Liver (tissue), 9 donors: Measurements from ENCODE around the gene SPZ1. TPM values are rescaled to one million over a fixed set of nuclear protein-coding genes. Genes with fewer than 3 reads are reported as not detected.

Experiments used
- DNase-seq: peaks from one replicate; pipeline ENCODE4 v3.0.0-alpha.2; 2017; ENCODE audit warnings: low spot score
- H3K27ac ChIP-seq, 2 donors: one replicate each; pipeline ENCODE4 v1.7.0; 2013; ENCODE audit warnings: inconsistent platforms in 2 of 2, low read length in 2 of 2, control low read depth in 1 of 2, low read depth in 1 of 2, mild to moderate bottlenecking in 1 of 2
- H3K27me3 ChIP-seq, 4 donors: one replicate each; pipeline versions ENCODE4 v1.6.1 to v1.7.0; 2013; ENCODE audit warnings: low read length in 3 of 4, inconsistent platforms in 1 of 4, mild to moderate bottlenecking in 1 of 4, moderate library complexity in 1 of 4; ENCODE audit not compliant: control insufficient read depth in 4 of 4, insufficient read depth in 4 of 4
- H3K36me3 ChIP-seq, 4 donors: one replicate each; pipeline versions ENCODE4 v1.6.1 to v1.7.0; 2013; ENCODE audit warnings: low read length in 3 of 4, mild to moderate bottlenecking in 3 of 4, low read depth in 1 of 4, moderate library complexity in 1 of 4; ENCODE audit not compliant: control insufficient read depth in 4 of 4, insufficient read depth in 3 of 4
- H3K4me1 ChIP-seq, 4 donors: one replicate each; pipeline versions ENCODE4 v1.6.1 to v1.7.0; 2013; ENCODE audit warnings: low read length in 3 of 4, mild to moderate bottlenecking in 3 of 4, moderate library complexity in 1 of 4; ENCODE audit not compliant: control insufficient read depth in 4 of 4, insufficient read depth in 4 of 4
- H3K4me3 ChIP-seq, 3 donors: one replicate each; pipeline versions ENCODE4 v1.6.1 to v1.7.0; 2013; ENCODE audit warnings: low read length in 3 of 3, control low read depth in 1 of 3, low read depth in 1 of 3, mild to moderate bottlenecking in 1 of 3
- H3K9ac ChIP-seq, 2 donors: one replicate each; pipeline ENCODE4 v1.7.0; 2013; ENCODE audit warnings: low read length in 2 of 2, mild to moderate bottlenecking in 2 of 2, moderate library complexity in 2 of 2, control low read depth in 1 of 2, low read depth in 1 of 2
- H3K9me3 ChIP-seq, 4 donors: one replicate each; pipeline versions ENCODE4 v1.6.1 to v1.7.0; 2013; ENCODE audit warnings: low read length in 3 of 4; ENCODE audit not compliant: control insufficient read depth in 4 of 4
- ATF3 ChIP-seq: IDR thresholded peaks from 2 replicates; pipeline ENCODE4 v1.6.1; 2016; ENCODE audit warnings: antibody characterized with exemption
- CTCF ChIP-seq: fragments of 150-350 bp; IDR thresholded peaks from 2 replicates; pipeline ENCODE4 v1.5.1; 2017; ENCODE audit warnings: improper control_type of control experiment, low read depth, low read length; ENCODE audit not compliant: missing input control
- EGR1 ChIP-seq, 2 donors: IDR thresholded peaks; 2 replicates each; pipeline ENCODE4 v1.6.1; 2016 to 2018; ENCODE audit warnings: antibody characterized with exemption in 2 of 2, low read depth in 2 of 2
- FOXA1 ChIP-seq: IDR thresholded peaks from 2 replicates; pipeline ENCODE4 v1.6.1; 2016; ENCODE audit warnings: antibody characterized with exemption
- FOXA2 ChIP-seq: IDR thresholded peaks from 2 replicates; pipeline ENCODE4 v1.6.1; 2016; ENCODE audit warnings: antibody characterized with exemption
- GABPA ChIP-seq, 2 donors: IDR thresholded peaks in 1 of 2; conservative IDR thresholded peaks in 1 of 2; 2 replicates each; pipeline ENCODE4 v1.6.1; 2016; ENCODE audit warnings: antibody characterized with exemption in 2 of 2, mild to moderate bottlenecking in 1 of 2, moderate library complexity in 1 of 2
- HNF4A ChIP-seq, 2 donors: conservative IDR thresholded peaks; 2 replicates each; pipeline ENCODE4 v1.6.1; 2016; ENCODE audit warnings: antibody characterized with exemption in 2 of 2, mild to moderate bottlenecking in 2 of 2
- HNF4G ChIP-seq: IDR thresholded peaks from 2 replicates; pipeline ENCODE4 v1.6.1; 2016; ENCODE audit warnings: antibody characterized with exemption
- JUND ChIP-seq, 2 donors: IDR thresholded peaks; 2 replicates each; pipeline ENCODE4 v1.6.1; 2016; ENCODE audit warnings: antibody characterized with exemption in 2 of 2
- MAX ChIP-seq: IDR thresholded peaks from 2 replicates; pipeline ENCODE4 v1.6.1; 2016; ENCODE audit warnings: antibody characterized with exemption
- NR2F2 ChIP-seq: IDR thresholded peaks from 2 replicates; pipeline ENCODE4 v1.6.1; 2016; ENCODE audit warnings: antibody characterized with exemption
- RAD21 ChIP-seq, 2 donors: IDR thresholded peaks; 2 replicates each; pipeline ENCODE4 v1.6.1; 2016; ENCODE audit warnings: antibody characterized with exemption in 2 of 2, mild to moderate bottlenecking in 2 of 2
- REST ChIP-seq: IDR thresholded peaks from 2 replicates; pipeline ENCODE4 v1.6.1; 2016; ENCODE audit warnings: antibody characterized with exemption, mild to moderate bottlenecking
- RXRA ChIP-seq, 2 donors: IDR thresholded peaks; 2 replicates each; pipeline ENCODE4 v1.6.1; 2017 to 2018; ENCODE audit warnings: antibody characterized with exemption in 2 of 2, mild to moderate bottlenecking in 1 of 2
- SP1 ChIP-seq: IDR thresholded peaks from 2 replicates; pipeline ENCODE4 v1.6.1; 2018; ENCODE audit warnings: antibody characterized with exemption, mild to moderate bottlenecking
- TAF1 ChIP-seq: conservative IDR thresholded peaks from 2 replicates; pipeline ENCODE4 v1.6.1; 2016; ENCODE audit warnings: antibody characterized with exemption, mild to moderate bottlenecking
- YY1 ChIP-seq: IDR thresholded peaks from 2 replicates; pipeline ENCODE4 v1.6.1; 2016; ENCODE audit warnings: antibody characterized with exemption, mild to moderate bottlenecking
- ZBTB33 ChIP-seq: IDR thresholded peaks from 2 replicates; pipeline ENCODE4 v1.6.1; 2016; ENCODE audit warnings: antibody characterized with exemption
- WGBS: extraction: QIAGEN DNeasy Blood & Tissue Kit; methylation state at CpG from one replicate; pipeline ENCODE4 v1.1.7; 2013; 5-methylcytosine and 5-hydroxymethylcytosine counted together
- polyA plus RNA-seq, 2 donors: library from polyadenylated mRNA; stranded (reverse) in 1 of 2; unstranded in 1 of 2; fragments of 200-250 nt in 1 of 2; fragments of >200 nt in 1 of 2; fragmentation: Nextera tagmentation in 1 of 2; extraction: Ambion mirVana in 1 of 2; gene quantifications; one replicate each; pipeline versions ENCODE4 v1.2.1 to v1.2.3, GENCODE V29; 2013 to 2015
- total RNA-seq, 2 donors: library from RNA; depleted of rRNA; stranded (reverse); fragments of >200 nt; gene quantifications; one replicate each; pipeline ENCODE4 v1.2.3, GENCODE V29; 2014
- donor health status: healthy.
- donor health status: healthy.
- donor health status: healthy.
- donor health status: healthy.
- donor health status: healthy.

SPZ1 gene
- total and polyA plus RNA-seq, 4 donors, result not detected

- Histone ChIP-seq H3K9me3 (no peaks in the 10 kb centered on the region), H3K27me3 (no peaks in the 10 kb centered on the region), H3K4me3 (no peak overlapping the region), H3K27ac (no peak overlapping the region), H3K36me3 (no peaks in the 10 kb centered on the region), H3K9ac (no peak overlapping the region), H3K4me1 (no peaks in the 10 kb centered on the region)
- no peak for DNase-seq
- WGBS, result 90% methylated on average over 8 of the region's 8 CpGs
- TF ChIP-seq FOXA2 (no peak), HNF4G (no peak), ZBTB33 (no peak), JUND (IDR thresholded peaks at IDR 0.05) (no peak), SP1 (no peak), MAX (no peak), TAF1 (no peak), YY1 (no peak), CTCF (no peak), HNF4A (conservative IDR thresholded peaks at IDR 0.05) (no peak), ATF3 (no peak), NR2F2 (no peak), RXRA (IDR thresholded peaks at IDR 0.05) (no peak)
Measured at GRCh38 chr5:80291761-80292160, 28.0 kb upstream of the SPZ1 start.

- Histone ChIP-seq H3K4me3 (no peak overlapping the region), H3K4me1 (no peaks in the 10 kb centered on the region), H3K27ac (no peak overlapping the region), H3K36me3 (no peaks in the 10 kb centered on the region), H3K9ac (no peak overlapping the region), H3K9me3 (no peaks in the 10 kb centered on the region), H3K27me3 (no peaks in the 10 kb centered on the region)
- DNase-seq, result no peak
- no peak for TF ChIP-seq YY1
- TF ChIP-seq TAF1, result no peak
- TF ChIP-seq ATF3, result no peak
- TF ChIP-seq JUND (IDR thresholded peaks at IDR 0.05), result no peak
- TF ChIP-seq FOXA1, result no peak
- no peak for TF ChIP-seq ZBTB33
- TF ChIP-seq MAX, result no peak
- TF ChIP-seq EGR1 (IDR thresholded peaks at IDR 0.05; ENCODE audit: low read depth in 2 of 2), result no peak
- no peak for TF ChIP-seq RAD21 (IDR thresholded peaks at IDR 0.05)
- TF ChIP-seq HNF4A (conservative IDR thresholded peaks at IDR 0.05), result no peak
- no peak for TF ChIP-seq GABPA (IDR thresholded peaks at IDR 0.05 in 1 of 2, conservative IDR thresholded peaks at IDR 0.05 in 1 of 2)
- no peak for TF ChIP-seq CTCF
- no peak for TF ChIP-seq RXRA (IDR thresholded peaks at IDR 0.05)
- TF ChIP-seq HNF4G, result no peak
- TF ChIP-seq SP1, result no peak
- no peak for TF ChIP-seq FOXA2
- no peak for TF ChIP-seq REST
- 70% methylated on average over 6 of the region's 6 CpGs for WGBS
Measured at GRCh38 chr5:80296121-80296520, 23.7 kb upstream of the SPZ1 start.
